ENCODE measurements around the gene AIG1. TPM values are rescaled to one million over a fixed set of nuclear protein-coding genes. Genes with fewer than 3 reads are reported as not detected.
"Not testable (repeated sequence)": the region's sequence is repeated elsewhere in the genome, so short reads cannot be mapped to it uniquely, and the experiment has no call there.

AIG1 gene
- total RNA-seq, 1 donor: 70.9 TPM

GRCh38 chr6:143139239-143139784, 78.6 kb downstream of the AIG1 start:
- H3K36me3 ChIP-seq (ENCODE audit: insufficient read depth, low read length): peaks cover 8% of the 10 kb centered on the region
- H3K4me2 ChIP-seq (ENCODE audit: insufficient read depth, low read length): no peak overlapping the region
- H4K20me1 ChIP-seq (ENCODE audit: insufficient read depth, low read length): no peaks in the 10 kb centered on the region
- no peak overlapping the region for H3K4me3 ChIP-seq (ENCODE audit: insufficient read depth, low read length)
- H3K27me3 ChIP-seq (ENCODE audit: insufficient read depth, low read length): no peaks in the 10 kb centered on the region
- no peaks in the 10 kb centered on the region for H3K9me3 ChIP-seq (ENCODE audit: low read depth, low read length)
- no peak for DNase-seq (ENCODE audit: insufficient read length, low spot score, missing footprints)
- peak overlapping the region; percentile 73 for H3K27ac ChIP-seq (ENCODE audit: low read depth, low read length)
- TF ChIP-seq CTCF (IDR thresholded peaks at IDR 0.05; ENCODE audit: extremely low read depth, low read depth, low read length): no peak
- H3K4me1 ChIP-seq (ENCODE audit: insufficient read depth, low read length): peaks cover 34% of the 10 kb centered on the region
- H2AFZ ChIP-seq (ENCODE audit: low read length): no peak overlapping the region
- H3K79me2 ChIP-seq (ENCODE audit: insufficient read depth, low read length): no peaks in the 10 kb centered on the region

GRCh38 chr6:143139884-143140283, 79.2 kb downstream of the AIG1 start:
- not testable (repeated sequence) for DNase-seq (ENCODE audit: insufficient read length, low spot score, missing footprints); H3K9me3 ChIP-seq (ENCODE audit: low read depth, low read length); H3K36me3 ChIP-seq (ENCODE audit: insufficient read depth, low read length); H2AFZ ChIP-seq (ENCODE audit: low read length); H3K79me2 ChIP-seq (ENCODE audit: insufficient read depth, low read length); H4K20me1 ChIP-seq (ENCODE audit: insufficient read depth, low read length); H3K27me3 ChIP-seq (ENCODE audit: insufficient read depth, low read length); H3K4me2 ChIP-seq (ENCODE audit: insufficient read depth, low read length); H3K4me3 ChIP-seq (ENCODE audit: insufficient read depth, low read length)
- Histone ChIP-seq H3K4me1 (ENCODE audit: insufficient read depth, low read length) (peaks cover 33% of the 10 kb centered on the region), H3K27ac (ENCODE audit: low read depth, low read length) (peak overlapping the region; percentile 73)

- no peaks in the 10 kb centered on the region for H3K79me2 ChIP-seq (ENCODE audit: insufficient read depth, low read length)
- peaks cover 25% of the 10 kb centered on the region for H3K4me1 ChIP-seq (ENCODE audit: insufficient read depth, low read length)
- peaks cover 8% of the 10 kb centered on the region for H3K36me3 ChIP-seq (ENCODE audit: insufficient read depth, low read length)
- no peak for TF ChIP-seq CTCF (IDR thresholded peaks at IDR 0.05; ENCODE audit: extremely low read depth, low read depth, low read length)
- H3K9me3 ChIP-seq (ENCODE audit: low read depth, low read length): no peaks in the 10 kb centered on the region
- H3K4me3 ChIP-seq (ENCODE audit: insufficient read depth, low read length): no peak overlapping the region
- H2AFZ ChIP-seq (ENCODE audit: low read length): no peak overlapping the region
- no peaks in the 10 kb centered on the region for H4K20me1 ChIP-seq (ENCODE audit: insufficient read depth, low read length)
- no peaks in the 10 kb centered on the region for H3K27me3 ChIP-seq (ENCODE audit: insufficient read depth, low read length)
- H3K4me2 ChIP-seq (ENCODE audit: insufficient read depth, low read length): peak overlapping the region; percentile 17
- no peak for DNase-seq (ENCODE audit: insufficient read length, low spot score, missing footprints)
- H3K27ac ChIP-seq (ENCODE audit: low read depth, low read length): peak overlapping the region; percentile 15
These were observed 80.1 kb downstream of the AIG1 start for GRCh38 chr6:143140767-143141166.

GRCh38 chr6:143141442-143141841, 80.8 kb downstream of the AIG1 start:
- Histone ChIP-seq H3K4me2 (ENCODE audit: insufficient read depth, low read length) (peak overlapping the region; percentile 17), H3K36me3 (ENCODE audit: insufficient read depth, low read length) (peaks cover 8% of the 10 kb centered on the region), H3K27ac (ENCODE audit: low read depth, low read length) (peak overlapping the region; percentile 15), H3K27me3 (ENCODE audit: insufficient read depth, low read length) (no peaks in the 10 kb centered on the region), H3K4me1 (ENCODE audit: insufficient read depth, low read length) (peaks cover 23% of the 10 kb centered on the region), H4K20me1 (ENCODE audit: insufficient read depth, low read length) (no peaks in the 10 kb centered on the region), H3K9me3 (ENCODE audit: low read depth, low read length) (no peaks in the 10 kb centered on the region), H2AFZ (ENCODE audit: low read length) (no peak overlapping the region), H3K79me2 (ENCODE audit: insufficient read depth, low read length) (no peaks in the 10 kb centered on the region), H3K4me3 (ENCODE audit: insufficient read depth, low read length) (no peak overlapping the region)
- no peak for TF ChIP-seq CTCF (IDR thresholded peaks at IDR 0.05; ENCODE audit: extremely low read depth, low read depth, low read length)
- no peak for DNase-seq (ENCODE audit: insufficient read length, low spot score, missing footprints)
